GM19328 (cell line): ENCODE data around the gene PLLP.

Source experiments
- ATAC-seq: cut with Tn5 transposase; IDR thresholded peaks from one replicate; pipeline ENCODE4 v1.9.1; 2021; ENCODE audit warnings: mild to moderate bottlenecking, moderate library complexity; ENCODE audit not compliant: unreplicated experiment

PLLP gene, protein sequence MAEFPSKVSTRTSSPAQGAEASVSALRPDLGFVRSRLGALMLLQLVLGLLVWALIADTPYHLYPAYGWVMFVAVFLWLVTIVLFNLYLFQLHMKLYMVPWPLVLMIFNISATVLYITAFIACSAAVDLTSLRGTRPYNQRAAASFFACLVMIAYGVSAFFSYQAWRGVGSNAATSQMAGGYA

DNA sequence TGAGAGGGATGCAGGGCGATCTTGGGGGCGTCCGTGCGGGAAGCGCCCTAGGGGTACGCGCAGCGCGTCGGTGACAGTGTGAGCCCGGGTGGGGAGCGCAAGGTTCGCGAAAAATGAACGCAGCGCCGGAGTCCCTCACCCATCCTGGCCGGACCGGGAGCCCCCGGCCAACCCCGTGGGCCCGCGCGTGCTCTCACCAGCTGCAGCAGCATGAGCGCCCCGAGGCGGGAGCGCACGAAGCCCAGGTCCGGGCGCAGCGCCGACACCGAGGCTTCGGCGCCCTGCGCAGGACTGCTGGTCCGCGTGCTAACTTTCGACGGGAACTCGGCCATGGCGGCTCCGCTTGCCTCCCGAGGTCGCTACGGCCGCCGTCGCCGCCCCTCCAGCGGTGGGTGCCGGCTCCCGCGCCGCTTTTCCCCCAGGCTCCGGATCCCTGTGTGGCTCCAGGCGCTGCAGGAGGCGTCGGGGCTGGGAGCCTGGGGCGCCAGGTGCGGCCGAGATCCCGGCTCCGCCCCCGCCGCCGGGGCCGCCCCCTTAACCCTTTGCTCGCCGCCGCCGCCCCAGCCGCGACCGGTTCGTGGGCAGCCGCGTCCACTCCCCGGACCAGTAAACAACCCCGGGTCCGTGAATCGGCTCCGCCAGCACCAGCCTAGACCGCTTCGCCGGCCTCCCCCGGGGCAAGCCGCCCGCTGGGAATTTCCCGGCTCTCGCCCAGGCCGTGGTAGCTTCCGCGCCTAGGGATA is at the start of gene PLLP:
Gene PLLP, minus strand, starts transcription at position 464 of the 743 bp plus-strand sequence. Its CDS starts 132 bp downstream, at position 332.
- ATAC-seq = no peak

DNA sequence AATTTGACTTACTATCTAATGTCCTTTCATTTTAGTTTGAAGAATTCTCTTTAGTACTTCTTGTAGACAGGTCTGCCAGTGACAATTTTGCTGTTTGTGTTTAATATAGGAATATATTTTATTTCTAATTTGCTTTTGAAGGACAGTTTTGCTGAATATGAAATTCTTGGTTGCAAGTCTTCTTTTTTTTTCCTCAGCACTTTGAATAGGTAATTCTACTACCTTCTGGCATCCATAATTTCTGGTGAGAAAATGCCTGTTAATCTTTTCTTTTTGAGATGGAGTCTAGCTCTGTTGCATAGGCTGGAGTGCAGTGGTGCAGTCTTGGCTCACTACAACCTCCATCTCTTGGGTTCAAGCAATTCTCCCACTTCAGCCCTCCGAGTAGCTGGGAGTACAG is 48.9 kb upstream of the PLLP start:
- ATAC-seq = no peak

DNA sequence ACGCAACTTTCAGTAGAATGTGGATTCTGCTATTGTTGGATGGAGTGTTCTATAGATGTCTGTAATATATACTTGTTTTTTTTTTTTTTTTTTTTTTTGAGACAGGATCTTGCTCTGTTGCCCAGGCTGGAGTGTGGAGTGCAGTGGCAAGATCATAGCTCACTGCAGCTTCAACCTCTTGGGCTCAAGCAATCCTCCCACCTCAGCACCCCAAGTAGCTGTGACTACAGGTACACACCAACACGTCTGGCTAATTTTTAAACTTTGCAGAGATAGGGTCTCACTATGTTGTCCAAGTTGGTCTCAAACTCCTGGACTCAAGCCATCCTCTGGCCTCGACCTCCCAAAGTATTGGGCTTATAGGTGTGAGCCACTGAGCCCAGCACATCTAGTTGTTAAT is 46.9 kb upstream of the PLLP start:
- ATAC-seq = no peak

DNA sequence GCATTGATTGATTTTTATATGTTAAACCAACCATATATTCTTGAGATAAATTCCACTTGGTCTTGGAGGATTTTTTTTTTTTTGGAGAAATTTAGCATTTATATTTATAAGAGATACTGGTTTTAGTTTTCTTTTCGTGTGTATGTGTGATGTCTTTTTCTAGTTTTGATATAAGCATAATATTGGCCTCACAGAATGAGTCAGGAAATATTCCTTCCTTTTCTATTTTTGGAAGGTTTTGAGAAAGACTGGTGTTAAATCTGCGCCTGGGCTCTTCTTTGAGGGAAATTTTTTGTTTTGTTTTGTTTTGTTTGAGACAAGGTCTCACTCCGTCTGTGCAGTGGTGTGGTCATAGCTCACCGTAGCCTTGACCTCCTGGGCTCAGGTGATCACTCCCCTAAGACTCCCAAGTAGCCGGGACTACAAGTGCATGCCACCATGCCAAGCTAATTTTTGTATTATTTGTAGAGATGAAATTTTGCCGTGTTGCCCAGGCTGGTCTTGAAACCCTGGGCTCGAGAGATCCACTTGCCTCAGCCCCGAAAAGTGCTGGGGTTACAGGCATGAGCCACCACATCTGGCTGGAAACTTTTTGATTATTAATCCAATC is 45.4 kb upstream of the PLLP start:
- no peak for ATAC-seq

DNA sequence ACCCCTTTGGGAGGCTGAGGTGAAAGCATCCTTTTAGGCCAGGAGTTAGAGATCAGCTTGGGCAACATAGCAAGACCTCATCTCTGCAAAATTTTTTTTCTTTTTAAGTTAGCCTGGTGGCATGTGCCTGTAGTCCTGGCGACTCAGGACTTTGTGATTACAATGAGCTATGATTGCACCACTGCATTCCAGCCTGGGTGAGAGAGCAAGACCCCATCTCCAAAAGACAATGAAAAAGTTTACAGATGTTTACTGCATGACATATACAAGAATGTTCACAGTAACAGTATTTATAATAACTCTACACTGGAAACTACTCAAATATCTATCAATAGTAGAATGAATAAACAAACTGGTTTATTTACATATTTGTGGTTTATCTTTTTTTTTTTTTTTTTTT is 41.0 kb upstream of the PLLP start:
- ATAC-seq = no peak

DNA sequence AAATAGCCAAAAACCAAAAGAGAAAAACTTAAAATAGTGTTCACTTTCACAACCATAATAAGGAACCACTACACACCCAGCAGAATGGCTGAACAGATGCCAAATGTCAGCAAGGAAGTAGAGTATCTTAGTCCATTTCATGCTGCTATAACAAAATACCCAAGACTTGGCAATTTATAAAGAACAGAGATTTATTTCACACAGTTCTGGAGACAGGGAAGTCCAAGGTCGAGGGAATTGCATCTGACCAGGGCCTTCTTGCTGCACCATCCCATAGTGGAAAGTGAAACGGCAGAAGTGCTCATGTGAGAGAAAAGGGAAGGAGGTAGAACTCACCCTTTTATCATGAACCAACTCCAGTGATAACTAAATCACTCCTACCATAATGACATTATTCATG is 40.3 kb upstream of the PLLP start:
- ATAC-seq = no peak

DNA sequence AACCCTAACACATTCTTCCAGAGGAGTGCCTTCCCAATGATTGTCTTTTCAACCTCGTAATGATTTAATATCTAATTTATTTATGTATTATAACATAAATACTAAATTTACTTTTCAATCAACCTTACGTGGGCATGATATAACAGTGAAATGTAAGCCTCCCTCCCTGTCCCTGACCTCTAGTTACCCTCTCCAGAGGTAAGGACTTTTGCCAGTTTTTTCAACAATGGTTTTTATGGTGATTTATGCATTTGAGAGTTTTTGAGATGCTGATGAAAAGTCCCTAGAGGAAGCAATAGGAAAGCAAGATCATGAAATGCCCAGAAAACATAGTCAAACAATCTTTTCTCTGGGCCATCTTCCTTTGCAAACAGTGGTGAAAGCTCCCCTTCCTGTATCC is 35.2 kb upstream of the PLLP start:
- no peak for ATAC-seq

DNA sequence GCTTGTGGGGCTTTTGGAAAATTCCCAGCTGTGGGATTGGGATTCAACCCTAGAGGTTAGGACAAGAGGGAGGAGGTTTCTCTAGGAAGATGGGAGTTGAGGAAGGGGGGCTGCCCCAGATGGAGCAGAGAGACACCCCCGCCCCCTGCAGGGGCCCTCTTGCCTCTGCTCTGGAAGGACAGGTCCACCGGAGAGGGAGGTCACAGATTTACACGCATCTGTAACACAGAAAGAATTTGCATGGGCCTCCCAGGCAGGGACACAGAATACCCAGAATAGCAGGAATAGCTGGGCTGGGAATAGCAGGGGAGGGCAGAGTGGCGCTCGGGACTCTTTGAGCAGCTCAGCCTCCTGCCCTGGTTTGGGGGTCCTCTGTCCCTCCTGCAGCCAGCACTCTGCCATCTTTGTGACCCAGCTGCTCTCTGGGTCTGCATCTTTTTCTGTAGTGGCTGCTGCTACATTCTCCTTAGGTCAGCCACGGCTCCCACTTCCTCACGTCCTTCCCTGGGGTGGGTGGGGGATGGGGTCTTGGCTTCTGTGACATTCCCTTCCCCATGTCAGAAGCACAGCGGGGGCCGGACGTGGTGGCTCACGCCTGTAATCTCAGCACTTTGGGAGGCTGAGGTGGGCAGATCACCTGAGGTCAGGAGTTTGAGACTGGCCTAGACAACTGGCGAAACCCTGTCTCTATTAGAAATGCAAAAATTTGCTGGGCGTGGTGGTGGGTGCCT is 33.9 kb upstream of the PLLP start:
- ATAC-seq = no peak

DNA sequence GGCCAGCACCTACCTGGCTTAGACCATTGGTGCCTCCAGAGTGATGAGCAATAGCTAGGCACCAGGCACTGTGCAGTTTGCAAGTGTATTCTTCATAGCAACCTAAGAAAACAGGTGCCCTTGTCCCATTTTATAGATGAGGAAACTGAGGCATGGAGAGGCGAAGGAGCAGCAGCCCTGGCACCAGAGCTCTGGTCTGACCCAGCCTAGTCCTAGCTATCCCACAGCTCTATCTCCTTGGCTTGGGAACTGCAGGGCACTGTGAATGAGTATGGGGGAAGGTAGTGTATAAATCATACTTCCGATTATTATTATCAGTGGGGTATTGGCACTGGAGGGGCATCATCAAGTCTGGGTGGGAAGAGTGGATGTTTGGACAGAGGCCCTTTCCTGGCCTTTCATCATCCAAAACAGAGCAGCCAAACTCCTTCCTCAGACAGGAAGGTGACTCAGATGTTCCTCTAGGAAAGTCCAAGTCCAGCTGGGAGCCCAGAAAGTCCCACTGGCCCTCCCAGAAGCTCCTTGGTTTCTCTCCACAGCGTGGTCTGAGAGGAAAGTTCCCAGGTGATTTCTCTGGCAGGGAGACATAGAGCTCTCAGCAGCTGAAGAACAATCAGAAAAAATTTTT is 32.0 kb upstream of the PLLP start:
- no peak for ATAC-seq

DNA sequence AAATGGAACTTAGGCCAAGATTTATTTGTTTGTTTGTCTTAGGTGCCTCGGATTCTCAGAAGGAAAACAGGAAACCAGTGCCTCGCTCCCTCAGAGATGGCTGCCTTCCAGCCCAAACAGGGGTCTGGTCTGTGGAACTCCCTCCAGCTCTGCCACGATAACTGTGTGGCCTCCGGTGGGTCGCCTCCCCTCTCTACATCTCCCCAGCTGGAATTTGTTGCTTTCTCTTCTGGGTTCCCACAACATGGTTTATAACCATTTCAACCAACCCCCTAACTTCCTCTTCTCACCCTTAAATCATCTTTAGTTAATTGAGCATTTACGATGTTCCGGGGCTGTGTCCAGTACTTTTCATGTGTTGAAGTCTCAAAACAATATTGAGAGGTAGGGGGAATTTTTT is 30.9 kb upstream of the PLLP start:
- no peak for ATAC-seq

DNA sequence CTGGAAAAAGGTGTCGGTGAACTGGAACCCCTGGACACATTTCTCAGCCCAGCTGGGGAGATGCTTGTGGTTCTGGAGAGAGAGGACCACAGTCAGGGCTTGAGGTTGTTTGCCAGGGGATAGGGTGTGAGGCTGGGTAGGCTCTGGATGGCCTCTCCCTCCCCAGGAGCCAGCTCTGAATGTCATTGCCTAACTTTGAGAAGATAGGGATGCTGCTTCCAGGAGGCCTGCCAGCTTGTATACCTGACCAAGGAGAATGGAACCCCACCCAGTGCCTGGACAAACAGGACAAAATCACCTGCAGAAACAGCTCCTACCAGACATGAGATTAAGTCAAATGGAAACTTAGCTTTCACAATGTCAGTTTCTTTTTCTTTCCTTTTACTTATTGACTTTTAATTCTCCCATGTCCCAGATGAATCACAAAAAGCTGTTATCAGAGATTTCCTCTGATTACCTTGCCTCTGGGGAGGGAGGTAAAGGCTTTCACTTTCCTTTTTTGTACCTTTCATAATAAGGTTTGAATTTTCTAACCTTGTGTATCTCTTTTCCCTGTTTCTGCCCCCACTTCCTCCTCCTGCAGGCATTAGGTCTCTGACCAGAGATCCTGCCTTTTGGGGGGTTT is 29.8 kb upstream of the PLLP start:
- no peak for ATAC-seq

DNA sequence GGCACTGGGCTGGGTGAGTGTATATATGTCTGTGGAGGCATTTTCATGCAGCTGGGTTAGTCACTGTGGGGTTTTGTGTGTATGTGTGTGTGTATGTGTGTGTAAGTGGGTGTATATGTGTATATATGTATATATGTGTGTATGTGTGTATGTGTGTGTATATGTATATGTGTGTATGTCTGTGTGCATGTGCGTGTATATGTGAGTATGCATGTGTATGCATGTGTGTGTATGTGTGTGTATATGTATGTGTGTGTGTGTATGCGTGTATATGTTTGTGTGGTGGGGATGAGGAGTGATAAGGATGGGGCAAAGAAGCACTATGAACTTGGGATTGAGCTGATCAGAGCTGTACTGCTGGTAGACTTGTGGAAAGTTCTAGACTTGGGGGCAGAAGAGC is 29.0 kb upstream of the PLLP start:
- no peak for ATAC-seq

DNA sequence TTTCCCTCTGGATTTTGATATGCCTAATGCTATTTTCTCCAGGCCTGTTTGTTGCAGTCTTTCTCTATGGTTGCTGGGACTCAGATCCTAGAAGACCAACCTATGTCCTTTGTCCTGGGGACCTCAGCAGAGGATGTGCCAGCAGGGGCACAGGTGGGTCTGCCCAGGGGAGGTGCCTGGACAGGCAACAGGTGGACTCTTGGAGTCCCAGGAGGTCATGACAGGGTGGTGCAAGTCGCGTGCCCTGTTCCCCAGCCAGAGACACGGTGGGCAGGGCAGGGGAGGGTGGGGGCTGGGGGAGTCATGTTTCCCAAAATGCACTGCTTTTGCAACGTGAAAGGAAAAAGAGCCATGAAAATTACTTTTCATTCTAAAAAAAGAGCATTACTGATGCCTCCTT is 26.3 kb upstream of the PLLP start:
- no peak for ATAC-seq

DNA sequence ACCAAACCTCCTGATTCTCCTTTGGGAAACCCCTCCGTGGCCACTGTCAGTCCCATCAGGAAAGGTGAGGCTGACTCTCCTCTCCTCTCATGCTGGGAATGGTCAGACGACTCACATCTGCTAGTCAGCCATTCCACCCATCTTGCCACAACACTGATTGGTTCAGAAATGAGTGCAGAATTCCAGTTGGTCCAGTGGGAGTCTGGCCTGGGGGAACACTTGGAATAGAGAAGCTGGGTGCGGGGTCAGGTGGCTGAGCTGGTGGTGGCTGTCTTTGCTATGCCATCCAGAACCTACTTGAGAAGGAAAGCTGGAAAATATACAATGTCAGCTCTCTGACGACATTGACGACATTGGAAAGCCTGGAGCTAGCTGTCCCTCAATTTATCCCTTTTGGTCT is 23.6 kb upstream of the PLLP start:
- no peak for ATAC-seq

DNA sequence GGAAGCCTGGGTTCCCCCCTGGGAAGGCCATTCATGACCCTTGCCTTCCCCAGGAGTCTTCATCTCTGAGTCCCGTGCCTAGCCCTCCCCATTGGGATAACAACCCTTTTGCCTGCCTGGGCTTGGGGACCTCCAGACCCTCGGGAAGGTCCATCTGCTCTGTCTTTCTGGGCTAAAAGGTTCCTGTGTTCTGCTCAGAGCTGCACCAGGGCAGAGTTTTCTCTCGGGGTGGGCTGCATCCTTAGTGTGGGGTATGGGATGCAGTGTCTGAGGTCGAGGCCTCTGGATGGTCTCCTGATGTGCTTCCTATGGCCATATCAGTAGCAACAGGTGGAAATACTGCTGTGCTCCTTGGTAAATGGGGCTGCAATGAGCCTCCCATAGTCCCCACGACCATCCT is 22.9 kb upstream of the PLLP start:
- no peak for ATAC-seq

DNA sequence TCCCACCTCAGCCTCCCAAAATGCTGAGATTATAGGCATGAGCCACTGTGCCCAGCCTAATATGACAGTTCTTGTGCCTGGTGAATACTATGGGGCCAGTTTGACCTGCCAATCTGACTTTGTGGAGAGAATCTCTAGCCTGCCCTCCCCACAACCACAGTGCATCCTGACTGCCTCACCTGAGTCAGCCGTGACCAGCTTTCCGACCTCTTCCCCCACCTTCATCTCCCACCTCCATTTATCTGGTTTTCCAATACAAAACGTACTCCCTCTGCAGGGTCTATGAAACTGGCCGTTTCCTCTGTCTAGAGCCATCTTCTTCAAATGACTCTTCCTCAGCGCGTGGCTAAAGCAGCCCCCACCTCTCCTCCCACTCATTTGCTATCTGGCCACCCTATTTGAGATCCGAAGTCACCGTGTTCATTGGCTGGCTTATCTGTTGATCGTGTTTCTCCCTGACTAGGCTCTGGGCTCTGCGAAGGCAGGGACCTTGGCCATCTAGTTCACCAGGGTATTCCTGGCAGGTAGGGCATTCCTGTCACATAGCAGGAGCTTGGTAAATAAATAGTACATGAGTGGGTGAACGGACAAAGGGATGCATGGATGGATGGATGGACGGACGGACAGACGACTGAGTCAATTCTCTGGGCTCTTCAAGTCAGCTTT is 22.3 kb upstream of the PLLP start:
- ATAC-seq = no peak

DNA sequence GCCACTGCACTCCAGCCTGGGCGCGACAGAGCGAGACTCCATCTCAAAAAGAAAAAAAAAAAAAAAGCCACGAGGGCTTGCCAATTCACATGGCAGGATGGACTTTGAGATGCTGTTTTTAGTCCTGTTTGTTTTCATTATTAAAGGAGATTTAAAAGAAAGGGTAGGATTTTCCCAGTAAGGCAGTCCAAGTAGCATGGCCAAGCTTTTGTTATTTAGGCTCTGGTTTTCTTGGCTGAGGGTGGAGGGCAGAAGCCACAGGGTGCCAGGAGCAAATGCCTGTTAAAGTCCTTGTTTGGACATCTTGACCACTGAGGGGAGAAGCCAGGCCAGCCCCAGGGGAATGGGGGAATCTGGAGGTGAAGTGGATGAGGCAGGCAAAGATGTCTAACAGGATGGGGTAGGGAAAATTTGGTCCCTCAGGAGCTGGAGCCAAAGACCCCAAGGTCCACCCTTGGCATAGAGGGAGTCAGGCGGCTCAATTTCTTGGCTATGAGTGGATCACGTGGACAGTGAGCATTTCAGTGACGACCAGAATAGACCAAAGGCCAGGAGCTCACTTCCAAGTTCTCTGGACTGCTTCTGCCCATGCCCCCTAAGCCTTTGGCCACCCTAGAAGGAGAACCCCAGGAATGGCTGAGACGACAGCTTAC is 20.8 kb upstream of the PLLP start:
- no peak for ATAC-seq

DNA sequence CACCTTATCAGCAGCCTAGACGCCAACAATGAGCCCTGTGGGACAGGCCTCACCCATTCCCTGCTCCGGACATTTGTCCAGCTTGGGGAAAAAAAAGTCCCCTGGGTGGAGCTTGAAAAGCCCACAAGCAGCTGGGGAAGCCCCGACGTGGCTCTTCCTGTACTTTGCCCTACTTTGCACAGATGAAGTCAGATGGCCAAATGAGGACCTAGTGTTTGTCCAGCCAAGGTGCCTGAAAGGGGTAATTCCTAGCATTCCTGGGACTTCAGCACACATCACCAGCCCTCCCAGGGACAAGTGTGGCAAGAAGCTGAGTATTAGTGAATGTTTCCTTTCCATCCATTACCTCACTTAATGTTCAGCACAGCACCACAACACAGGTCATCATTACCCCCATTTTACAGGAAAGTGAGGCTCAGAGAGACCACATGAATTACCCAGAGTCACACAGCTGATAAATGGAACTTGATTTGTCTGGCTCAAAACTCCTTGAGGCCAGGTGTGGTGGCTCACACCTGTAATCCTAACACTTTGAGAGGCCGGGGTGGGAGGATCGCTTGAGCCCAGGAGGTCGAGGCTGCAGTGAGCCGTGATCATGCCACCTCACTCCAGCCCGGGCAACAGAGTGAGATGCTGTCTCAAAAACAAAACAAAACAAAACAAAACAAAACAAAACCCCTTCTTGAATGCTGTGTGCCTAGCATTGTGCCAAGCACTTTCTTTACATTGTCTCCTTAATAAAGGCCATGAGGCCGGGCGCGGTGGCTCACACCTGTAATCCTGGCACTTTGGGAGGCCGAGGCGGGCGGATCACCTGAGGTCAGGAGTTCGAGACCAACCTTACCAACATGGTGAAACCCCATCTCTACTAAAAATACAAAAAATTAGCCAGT is 19.9 kb upstream of the PLLP start:
- ATAC-seq = no peak

DNA sequence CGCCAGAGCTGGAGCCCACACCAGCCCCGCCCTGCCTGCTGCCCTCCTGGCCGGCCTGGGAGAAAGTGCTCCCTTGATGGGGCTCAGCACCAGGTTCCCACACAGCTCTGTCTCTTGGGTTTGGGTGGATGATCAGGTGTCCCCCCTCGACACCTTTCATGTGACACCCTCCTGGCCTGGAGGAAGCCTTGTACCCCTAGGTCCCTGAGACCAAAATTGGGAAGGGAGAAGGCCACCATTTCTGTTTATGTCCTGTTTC is 19.4 kb upstream of the PLLP start:
- ATAC-seq = no peak
